Mammary epithelial cell (primary cell): ENCODE results near the gene ARHGEF5.

Experiments
- EZH2 ChIP-seq: IDR thresholded peaks from 2 replicates; pipeline ENCODE4 v1.6.1; 2012; ENCODE audit warnings: low read length, inconsistent platforms, borderline replicate concordance
- TF ChIP-seq, protein P1 (sequence below), 2 donors: IDR thresholded peaks in 1 of 2; conservative IDR thresholded peaks in 1 of 2; 2 replicates each; pipeline ENCODE4 v1.5.1; 2011 to 2012; ENCODE audit warnings: inconsistent platforms in 2 of 2, low read length in 2 of 2, mild to moderate bottlenecking in 2 of 2, control low read depth in 1 of 2, low read depth in 1 of 2; ENCODE audit not compliant: insufficient read depth in 1 of 2; ENCODE audit errors: extremely low read depth in 1 of 2

GRCh38 chr7:144415858-144416257 is 60.7 kb downstream of the ARHGEF5 start:
- no peak for TF ChIP-seq EZH2
- TF ChIP-seq, protein P1, sequence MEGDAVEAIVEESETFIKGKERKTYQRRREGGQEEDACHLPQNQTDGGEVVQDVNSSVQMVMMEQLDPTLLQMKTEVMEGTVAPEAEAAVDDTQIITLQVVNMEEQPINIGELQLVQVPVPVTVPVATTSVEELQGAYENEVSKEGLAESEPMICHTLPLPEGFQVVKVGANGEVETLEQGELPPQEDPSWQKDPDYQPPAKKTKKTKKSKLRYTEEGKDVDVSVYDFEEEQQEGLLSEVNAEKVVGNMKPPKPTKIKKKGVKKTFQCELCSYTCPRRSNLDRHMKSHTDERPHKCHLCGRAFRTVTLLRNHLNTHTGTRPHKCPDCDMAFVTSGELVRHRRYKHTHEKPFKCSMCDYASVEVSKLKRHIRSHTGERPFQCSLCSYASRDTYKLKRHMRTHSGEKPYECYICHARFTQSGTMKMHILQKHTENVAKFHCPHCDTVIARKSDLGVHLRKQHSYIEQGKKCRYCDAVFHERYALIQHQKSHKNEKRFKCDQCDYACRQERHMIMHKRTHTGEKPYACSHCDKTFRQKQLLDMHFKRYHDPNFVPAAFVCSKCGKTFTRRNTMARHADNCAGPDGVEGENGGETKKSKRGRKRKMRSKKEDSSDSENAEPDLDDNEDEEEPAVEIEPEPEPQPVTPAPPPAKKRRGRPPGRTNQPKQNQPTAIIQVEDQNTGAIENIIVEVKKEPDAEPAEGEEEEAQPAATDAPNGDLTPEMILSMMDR (conservative IDR thresholded peaks at IDR 0.05 in 1 of 2, IDR thresholded peaks at IDR 0.05 in 1 of 2; ENCODE audit: extremely low read depth in 1 of 2, insufficient read depth in 1 of 2, low read depth in 1 of 2, low read length in 2 of 2), result no peak
